Stimulated activated CD4-positive, alpha-beta T cell treated with anti-CD3 and anti-CD28 coated beads, TNF-alpha, amount 100 ng/mL, for 48 hours (primary cell): ENCODE results near the gene FMN1.
"Not testable (repeated sequence)": the region's sequence is repeated elsewhere in the genome, so short reads cannot be mapped to it uniquely, and the experiment has no call there.

Experiments
- DNase-seq, 3 donors: peaks; one replicate each; pipeline ENCODE4 v3.0.0-alpha.2; 2020; ENCODE audit warnings: low read depth in 3 of 3

Gene FMN1

GRCh38 chr15:33091983-33092693, 102.4 kb downstream of the FMN1 start:
- DNase-seq = no peak

GRCh38 chr15:33089878-33090757, 104.4 kb downstream of the FMN1 start:
- no peak for DNase-seq

DNA sequence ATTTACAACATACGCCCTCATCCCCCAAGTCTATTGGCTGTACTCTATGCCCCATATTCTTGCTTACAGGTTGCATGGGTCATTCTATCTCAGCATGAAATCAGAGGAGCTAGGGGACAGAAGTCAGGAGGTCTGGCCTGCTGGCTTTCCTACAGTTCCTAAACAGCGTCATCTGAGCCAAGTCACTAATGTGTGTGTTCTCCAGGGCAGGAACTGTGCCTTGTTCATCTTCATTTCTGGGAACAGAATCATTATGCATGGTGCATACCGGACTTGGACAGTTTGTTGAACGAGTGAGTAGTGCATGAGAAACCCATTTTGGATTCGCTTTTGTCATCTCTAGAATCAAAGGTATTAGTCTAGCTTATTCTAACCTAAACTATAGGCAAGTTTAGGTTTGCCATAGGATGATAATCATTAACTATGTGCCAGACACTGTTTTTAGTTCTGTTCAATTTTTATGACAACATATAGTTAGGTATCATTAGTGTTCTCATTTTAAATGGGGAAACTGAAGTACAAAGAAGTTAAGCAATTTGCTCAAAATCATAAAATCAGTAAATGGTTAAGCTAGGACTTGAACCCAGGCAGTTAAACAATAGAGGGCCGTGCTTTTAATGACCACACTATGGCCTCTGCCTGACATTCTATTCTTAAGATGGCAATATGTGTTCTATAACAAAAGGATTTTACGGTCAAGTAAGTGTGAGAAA, 105.2 kb downstream of the FMN1 start:
- DNase-seq = no peak

DNA sequence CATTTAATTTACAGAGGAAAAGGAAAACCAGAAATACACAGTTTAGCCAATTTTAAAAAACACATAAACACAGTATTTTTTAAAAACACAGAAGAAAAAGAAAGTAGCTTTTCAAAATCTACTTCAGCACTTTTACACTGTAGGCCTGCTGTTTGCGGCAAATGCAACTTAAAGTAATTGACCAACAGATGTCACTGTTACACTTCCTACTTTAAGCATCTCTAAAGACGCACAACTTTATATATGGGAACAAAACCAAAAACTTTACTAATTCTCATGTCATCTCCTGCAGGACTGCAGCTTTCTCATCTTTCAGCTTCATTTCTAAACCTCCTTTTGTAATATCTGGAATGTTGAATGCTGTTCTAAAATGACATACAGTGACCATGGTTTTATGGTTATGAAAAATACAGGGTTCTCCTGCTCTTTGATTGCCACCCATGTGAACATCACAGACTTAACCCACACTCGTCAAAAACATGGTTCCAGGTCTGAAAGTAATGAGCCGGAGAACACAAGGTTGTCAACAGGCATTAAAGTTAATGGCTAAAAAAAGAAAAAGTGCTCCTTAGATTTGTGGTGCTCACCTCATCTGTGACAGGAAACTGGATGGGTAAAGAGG, 107.9 kb downstream of the FMN1 start:
- DNase-seq = no peak

- no peak for DNase-seq
These were observed 109.9 kb downstream of the FMN1 start for GRCh38 chr15:33084661-33085060.

GRCh38 chr15:33083232-33084081, 111.1 kb downstream of the FMN1 start:
- no peak for DNase-seq

- DNase-seq = no peak
These were observed 114.5 kb downstream of the FMN1 start for GRCh38 chr15:33080006-33080405.

DNA sequence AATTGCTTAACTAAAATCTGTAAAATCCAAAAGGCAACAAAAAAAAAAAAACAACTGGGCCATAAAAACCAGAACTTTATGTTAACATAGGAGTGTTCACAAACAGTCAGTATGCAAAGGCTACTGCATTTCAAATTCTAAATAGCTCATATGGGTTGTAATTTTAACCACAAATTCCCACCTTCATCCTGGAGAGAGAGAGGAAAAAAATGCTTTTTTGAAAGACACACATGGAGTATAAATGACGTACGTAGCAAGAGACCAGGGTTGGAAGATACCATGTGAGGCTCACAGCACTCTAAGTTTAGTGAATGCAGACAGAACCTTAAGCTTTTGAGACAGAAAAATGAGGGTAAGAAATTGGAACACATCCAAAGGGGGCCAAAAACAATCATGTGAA, 115.9 kb downstream of the FMN1 start:
- no peak for DNase-seq

DNA sequence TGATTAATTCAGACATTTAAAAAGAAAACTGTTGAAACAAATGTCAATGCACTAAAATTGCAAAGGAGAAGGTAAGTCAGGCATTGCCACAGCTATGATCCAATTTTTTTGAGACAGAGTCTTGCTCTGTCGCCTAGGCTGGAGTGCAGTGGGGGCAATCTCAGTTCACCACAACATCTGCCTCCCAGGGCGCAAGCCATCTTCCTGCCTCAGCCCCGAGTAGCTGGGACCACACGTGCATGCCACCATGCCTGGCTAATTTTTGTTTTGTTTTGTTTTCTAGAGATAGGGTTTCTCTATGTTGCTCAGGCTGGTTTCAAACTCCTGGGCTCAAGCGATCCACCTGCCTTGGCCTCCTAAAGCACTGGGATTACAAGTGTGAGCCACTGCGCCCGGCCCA, 117.6 kb downstream of the FMN1 start:
- no peak for DNase-seq

DNA sequence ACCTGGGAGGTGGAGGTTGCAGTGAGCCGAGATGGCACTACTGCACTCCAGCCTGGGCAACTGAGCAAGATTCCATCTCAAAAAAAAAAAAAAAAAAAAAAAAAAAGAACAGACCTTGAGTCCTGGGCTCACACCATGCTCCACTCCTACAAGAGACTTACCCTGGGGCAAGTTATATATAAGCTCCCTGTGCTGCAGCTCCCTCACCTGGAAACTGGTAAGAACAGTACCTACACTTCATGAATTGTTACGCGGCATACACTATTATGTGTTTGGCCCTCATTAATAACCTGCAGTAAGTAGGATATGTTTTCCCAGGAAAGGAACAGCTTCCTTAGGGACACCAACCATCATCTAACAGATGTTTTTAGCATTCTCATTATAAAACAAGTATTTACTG, 119.6 kb downstream of the FMN1 start:
- no peak for DNase-seq

GRCh38 chr15:33074212-33074611, 120.3 kb downstream of the FMN1 start:
- DNase-seq = no peak

DNA sequence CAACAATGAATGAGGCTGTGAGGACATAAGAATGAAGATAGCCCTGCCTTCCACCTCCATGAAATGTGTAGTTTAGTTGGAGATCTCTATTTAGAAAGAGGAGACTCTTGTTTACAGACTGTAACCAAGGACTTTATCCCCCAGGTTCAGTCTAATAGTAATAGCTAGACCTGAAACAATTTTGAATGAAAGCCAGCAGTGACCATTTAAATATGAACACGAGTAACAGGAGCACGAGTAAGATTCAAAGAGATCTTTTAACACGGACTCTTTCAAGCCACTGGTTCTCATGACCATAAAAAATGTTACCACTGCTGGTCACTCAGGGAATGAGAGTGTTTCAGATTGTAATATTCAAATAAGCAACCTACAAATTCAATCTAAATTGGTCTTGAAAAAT, 123.1 kb downstream of the FMN1 start:
- DNase-seq = no peak

DNA sequence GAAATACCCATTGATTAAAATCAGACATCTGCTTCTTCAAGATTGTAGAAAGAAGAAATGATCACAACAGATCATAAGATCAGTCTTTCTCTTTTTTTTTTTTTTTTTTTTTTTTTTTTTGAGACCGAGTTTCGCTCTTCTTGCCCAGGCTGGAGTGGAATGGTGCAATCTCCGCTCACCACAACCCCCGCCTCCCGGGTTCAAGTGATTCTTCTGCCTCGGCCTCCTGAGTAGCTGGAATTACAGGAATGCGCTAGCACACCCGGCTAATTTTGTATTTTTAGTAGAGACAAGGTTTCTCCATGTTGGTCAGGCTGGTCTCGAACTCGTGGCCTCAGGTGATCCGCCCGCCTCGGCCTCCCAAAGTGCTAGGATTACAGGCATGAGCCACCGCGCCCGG, 124.6 kb downstream of the FMN1 start:
- DNase-seq = not testable (repeated sequence)

- no peak for DNase-seq
These were observed 125.4 kb downstream of the FMN1 start for GRCh38 chr15:33069161-33069560.

DNA sequence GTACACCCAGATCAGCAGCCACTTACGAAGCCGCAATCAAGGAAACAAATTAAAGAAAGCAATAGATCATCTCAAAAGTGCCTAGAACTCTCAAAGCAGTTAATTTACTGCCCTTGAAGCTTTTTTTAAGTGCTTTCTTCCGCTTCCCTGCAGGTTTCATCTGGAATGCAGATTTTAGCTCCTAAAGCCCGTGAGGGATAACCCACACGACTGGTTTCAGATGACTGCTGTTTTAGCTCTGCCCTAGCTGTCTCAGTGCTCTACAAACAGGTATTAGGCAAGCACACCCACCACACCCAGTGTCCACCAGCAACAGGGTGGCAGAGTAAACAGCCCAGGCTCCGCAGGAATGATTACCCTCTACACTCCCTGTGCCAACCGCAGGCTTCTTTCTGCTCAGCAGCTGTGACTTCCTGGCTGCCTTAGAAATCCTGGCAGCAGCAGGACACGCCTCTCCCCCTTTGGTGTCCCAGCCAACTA, 126.0 kb downstream of the FMN1 start:
- no peak for DNase-seq

DNA sequence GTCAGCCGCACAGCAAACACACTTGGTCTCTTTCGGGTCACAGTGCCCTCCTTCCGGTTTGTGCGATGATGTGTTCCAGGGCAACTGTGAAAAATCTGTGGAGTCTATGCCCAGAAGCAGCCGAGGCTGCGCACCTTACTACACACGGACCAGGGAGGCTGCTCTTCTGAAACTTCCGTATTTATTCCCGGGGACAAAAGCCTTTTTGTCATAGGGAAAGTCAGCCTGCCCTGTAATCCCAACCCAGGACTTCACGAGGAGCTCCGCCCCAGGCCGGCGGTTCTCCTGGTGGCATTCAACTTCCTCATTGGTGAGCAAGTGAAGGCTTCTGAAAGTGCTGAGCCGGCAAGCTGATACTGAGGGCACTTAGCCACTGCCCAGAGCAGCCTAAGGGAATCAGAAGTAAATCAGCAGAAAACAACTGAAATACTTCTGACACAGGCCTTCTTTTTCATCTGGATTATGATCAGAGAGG, 126.5 kb downstream of the FMN1 start:
- DNase-seq = no peak

DNA sequence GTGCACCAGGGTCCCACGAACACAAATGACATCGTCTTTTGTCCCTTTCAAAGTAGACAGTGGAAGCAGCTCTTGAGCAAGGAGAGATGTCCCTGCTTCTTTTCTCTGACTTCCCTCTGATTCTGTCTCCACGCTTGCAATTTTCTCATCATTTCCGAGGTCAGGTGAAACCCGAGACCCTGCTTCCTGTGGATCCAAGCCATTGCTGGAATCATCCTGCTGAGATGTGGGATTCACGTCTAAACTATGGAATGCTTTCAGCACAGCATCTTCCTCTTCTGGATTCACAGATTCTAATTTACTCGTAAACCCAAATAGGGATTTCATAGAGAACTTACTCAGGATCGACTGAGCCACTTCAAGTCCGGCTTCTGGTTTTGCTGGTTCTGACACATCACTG, 127.1 kb downstream of the FMN1 start:
- no peak for DNase-seq

DNA sequence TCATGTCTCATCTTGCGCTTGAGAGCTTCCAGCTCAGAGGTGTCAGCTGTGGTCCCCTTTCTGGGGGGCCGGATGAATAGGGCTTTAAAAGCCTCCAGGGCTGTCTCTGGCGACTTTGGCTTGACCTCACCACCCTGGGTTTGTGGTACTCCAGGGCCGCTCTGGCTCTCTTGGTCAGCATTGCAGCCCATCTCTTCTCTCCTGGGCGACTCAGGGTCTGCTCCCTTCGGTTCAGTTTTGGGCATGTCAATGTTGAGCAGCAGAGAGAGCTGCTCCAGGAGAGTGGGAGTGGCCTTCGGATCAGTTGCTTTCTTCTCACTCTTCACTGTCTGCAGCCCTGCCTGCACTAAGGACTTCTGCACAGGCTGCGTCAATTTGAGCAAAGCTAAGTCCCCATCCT, 127.9 kb downstream of the FMN1 start:
- no peak for DNase-seq

- no peak for DNase-seq
These were observed 129.6 kb downstream of the FMN1 start for GRCh38 chr15:33064878-33065277.

GRCh38 chr15:33059184-33059583, 135.3 kb downstream of the FMN1 start:
- DNase-seq = no peak

GRCh38 chr15:33057845-33058244, 136.7 kb downstream of the FMN1 start:
- DNase-seq = no peak
